Tibial artery (tissue), 4 donors: ENCODE measurements around the gene ALDH1L1.

Source experiments
- DNase-seq, 2 donors: peaks; one replicate each; pipeline ENCODE4 v3.0.0-alpha.2; 2019
- H3K27ac ChIP-seq, 2 donors: fragments of 200-600 bp; sonication (generic) in 1 of 2; 1 replicate in 1 of 2; 2 replicates in 1 of 2; pipeline ENCODE4 v1.5.1; 2018 to 2019; ENCODE audit warnings: mild to moderate bottlenecking in 1 of 2
- H3K27me3 ChIP-seq, 2 donors: fragments of 200-600 bp; sonication (generic) in 1 of 2; one replicate each; pipeline versions ENCODE4 v1.5.1 to v1.6.0; 2016 to 2019
- H3K36me3 ChIP-seq, 3 donors: fragments of 200-600 bp; sonication (generic) in 2 of 3; one replicate each; pipeline ENCODE4 v1.5.1; 2016 to 2019; ENCODE audit warnings: mild to moderate bottlenecking in 2 of 3
- H3K4me1 ChIP-seq, 4 donors: fragments of 200-600 bp; sonication (generic) in 2 of 4; 1 replicate in 3 of 4; 2 replicates in 1 of 4; pipeline ENCODE4 v1.5.1; 2016 to 2019
- H3K4me3 ChIP-seq, 2 donors: fragments of 200-600 bp; sonication (generic) in 1 of 2; 1 replicate in 1 of 2; 2 replicates in 1 of 2; pipeline ENCODE4 v1.5.1; 2018 to 2019; ENCODE audit warnings: mild to moderate bottlenecking in 2 of 2
- H3K9me3 ChIP-seq, 3 donors: fragments of 200-600 bp; sonication (generic) in 1 of 3; one replicate each; pipeline ENCODE4 v1.5.1; 2016 to 2019
- CTCF ChIP-seq, 2 experiments: fragments of 200-600 bp in 1 of 2; fragments of 450-650 bp in 1 of 2; IDR thresholded peaks; one replicate each; pipeline ENCODE4 v1.5.1; 2017 to 2019; ENCODE audit warnings: antibody characterized with exemption in 2 of 2, mild to moderate bottlenecking in 1 of 2, moderate library complexity in 1 of 2
- intact Hi-C: fragments of 100-400 bp; cut with DNase I; formaldehyde crosslinking; loops from one replicate; pipeline ENCODE4 v1.15.0; 2023; ENCODE audit warnings: low total_unique reads

The ALDH1L1 gene

GRCh38 chr3:126184465-126185000 is 4.1 kb upstream of the ALDH1L1 start:
- DNase-seq, result no peak
- Histone ChIP-seq H3K9me3 (no peaks in the 10 kb centered on the region), H3K27ac (no peak overlapping the region), H3K36me3 (no peaks in the 10 kb centered on the region), H3K4me3 (no peak overlapping the region), H3K27me3 (no peaks in the 10 kb centered on the region), H3K4me1 (peaks cover 0 to 17% (median 7%) of the 10 kb centered on the region in 4 donors)
- intact Hi-C loops, result no loop called here
- TF ChIP-seq CTCF (IDR thresholded peaks at IDR 0.05), result no peak

DNA sequence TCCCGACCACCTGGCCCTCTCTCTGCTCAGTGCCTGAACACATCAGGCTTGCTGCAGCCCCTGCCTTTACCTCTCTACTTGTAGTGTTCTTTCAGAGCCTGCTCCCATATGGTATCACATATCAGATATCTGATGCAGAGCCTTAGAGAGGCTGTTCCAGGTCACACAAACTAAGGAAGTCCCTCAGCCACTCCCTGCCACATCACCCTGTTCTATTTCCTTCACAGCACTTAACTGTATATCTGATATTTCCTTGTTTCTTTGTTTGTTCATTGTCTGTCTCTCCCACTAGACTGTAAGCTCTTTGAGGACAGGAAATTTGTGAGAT is 976 bp upstream of the ALDH1L1 start:
- H3K4me3 ChIP-seq, result peak overlapping the region; percentile 62 to 63
- peaks cover 0 to 25% (median 11%) of the 10 kb centered on the region in 4 donors for H3K4me1 ChIP-seq
- H3K36me3 ChIP-seq, result no peaks in the 10 kb centered on the region
- no peaks in the 10 kb centered on the region for H3K9me3 ChIP-seq
- TF ChIP-seq CTCF (IDR thresholded peaks at IDR 0.05), result no peak
- H3K27me3 ChIP-seq, result no peaks in the 10 kb centered on the region
- peak overlapping the region; percentile 81 for H3K27ac ChIP-seq
- intact Hi-C loops, result no loop called here
- no peak for DNase-seq

- DNase-seq, result peak; percentile 51 to 76
- intact Hi-C loops, result no loop called here
- Histone ChIP-seq H3K4me3 (peak overlapping the region; percentile 62 to 63), H3K36me3 (no peaks in the 10 kb centered on the region), H3K27ac (peak overlapping the region; percentile 81), H3K27me3 (no peaks in the 10 kb centered on the region), H3K4me1 (peaks cover 0 to 25% (median 11%) of the 10 kb centered on the region in 4 donors), H3K9me3 (no peaks in the 10 kb centered on the region)
- no peak for TF ChIP-seq CTCF (IDR thresholded peaks at IDR 0.05)
These were observed 435 bp downstream of the ALDH1L1 start for GRCh38 chr3:126179825-126180476.

DNA sequence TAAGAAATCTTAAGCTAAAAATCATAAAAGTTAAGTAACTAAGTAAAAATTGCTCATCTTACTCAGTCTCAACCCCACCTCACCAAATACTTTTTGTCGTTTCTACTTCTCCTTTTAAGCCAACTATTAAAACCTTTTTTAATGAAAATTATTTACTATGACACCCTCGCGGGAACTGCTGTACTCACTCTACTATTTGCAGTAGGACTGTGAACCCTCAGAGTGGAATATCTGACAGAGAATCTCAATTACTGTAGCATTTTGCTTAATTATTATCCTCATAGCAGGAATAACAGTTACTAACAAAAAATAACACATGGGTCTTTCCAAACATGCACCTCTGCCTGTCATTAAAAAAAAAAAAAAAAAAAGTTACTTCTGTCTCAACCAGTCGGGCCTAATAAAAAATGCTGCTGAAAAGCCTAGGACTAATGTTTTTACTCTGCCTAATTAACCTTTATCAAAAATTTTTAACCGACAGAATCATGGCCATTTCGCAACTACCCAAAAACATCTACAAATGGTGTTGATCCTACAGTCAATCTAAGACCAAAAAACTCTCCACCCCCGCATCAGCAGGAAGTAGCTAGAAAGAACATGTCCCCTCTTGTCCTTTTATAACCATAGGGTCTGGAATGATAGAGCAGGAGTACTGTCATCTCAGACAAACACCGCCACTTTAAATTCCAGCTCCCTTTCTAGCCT is 10.2 kb downstream of the ALDH1L1 start:
- no peaks in the 10 kb centered on the region for H3K9me3 ChIP-seq
- intact Hi-C loops, result no loop called here
- H3K27ac ChIP-seq, result no peak overlapping the region
- peaks cover 0 to 7% of the 10 kb centered on the region in 2 donors for H3K27me3 ChIP-seq
- H3K4me3 ChIP-seq, result no peak overlapping the region
- H3K36me3 ChIP-seq, result no peaks in the 10 kb centered on the region
- H3K4me1 ChIP-seq, result no peaks in the 10 kb centered on the region
- TF ChIP-seq CTCF (IDR thresholded peaks at IDR 0.05), result no peak
- DNase-seq, result no peak

DNA sequence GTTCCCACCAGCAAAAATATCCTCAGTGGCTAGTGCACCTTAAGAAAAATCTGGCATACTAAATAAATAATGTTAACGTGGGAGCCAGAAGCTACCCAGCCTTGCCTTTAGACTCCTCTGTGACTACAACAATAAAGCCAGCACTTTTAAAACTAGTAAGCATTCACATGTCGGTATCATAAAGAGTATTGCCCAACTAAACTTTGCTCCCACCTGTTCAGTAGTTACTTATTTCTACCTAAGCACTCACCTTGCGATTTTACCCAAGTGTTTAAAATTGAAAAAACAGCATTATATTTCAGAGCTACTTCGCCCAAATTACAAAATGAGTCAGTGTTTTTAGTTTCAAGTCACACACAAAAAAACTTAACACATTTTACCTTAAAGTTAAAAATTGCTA is 12.8 kb downstream of the ALDH1L1 start:
- H3K27me3 ChIP-seq, result peaks cover 0 to 7% of the 10 kb centered on the region in 2 donors
- no peaks in the 10 kb centered on the region for H3K9me3 ChIP-seq
- no peak for DNase-seq
- H3K4me1 ChIP-seq, result no peaks in the 10 kb centered on the region
- no peak for TF ChIP-seq CTCF (IDR thresholded peaks at IDR 0.05)
- no peak overlapping the region for H3K27ac ChIP-seq
- no peaks in the 10 kb centered on the region for H3K36me3 ChIP-seq
- no peak overlapping the region for H3K4me3 ChIP-seq
- intact Hi-C loops, result no loop called here
